Effector memory CD4-positive, alpha-beta T cell (primary cell): ENCODE results near the gene PRELID3B.

Source experiments
- DNase-seq, 3 donors: peaks; one replicate each; pipeline ENCODE4 v3.0.0-alpha.2; 2020
- H3K27ac ChIP-seq: 2 replicates; pipeline ENCODE4 v1.7.0; 2013; ENCODE audit warnings: mild to moderate bottlenecking, low read length, moderate library complexity; ENCODE audit not compliant: insufficient read depth, poor library complexity, severe bottlenecking
- H3K27me3 ChIP-seq: replicated peaks from 2 replicates; pipeline ENCODE4 v1.7.0; 2013; ENCODE audit warnings: mild to moderate bottlenecking, low read length; ENCODE audit not compliant: insufficient read depth, control insufficient read depth, poor library complexity, severe bottlenecking
- H3K36me3 ChIP-seq: 2 replicates; pipeline ENCODE4 v1.7.0; 2013; ENCODE audit warnings: mild to moderate bottlenecking, low read length, moderate library complexity; ENCODE audit not compliant: control insufficient read depth, insufficient read depth
- H3K4me1 ChIP-seq: 2 replicates; pipeline ENCODE4 v1.7.0; 2013; ENCODE audit warnings: low read length, mild to moderate bottlenecking; ENCODE audit not compliant: control insufficient read depth, insufficient read depth, poor library complexity, severe bottlenecking
- H3K4me3 ChIP-seq: 2 replicates; pipeline ENCODE4 v1.7.0; 2013; ENCODE audit warnings: low read length, low read depth, mild to moderate bottlenecking; ENCODE audit not compliant: insufficient read depth, poor library complexity, severe bottlenecking
- H3K9me3 ChIP-seq: 2 replicates; pipeline ENCODE4 v1.7.0; 2013; ENCODE audit warnings: mild to moderate bottlenecking, low read length, moderate library complexity; ENCODE audit not compliant: control insufficient read depth
- total RNA-seq, 3 donors: gene quantifications; one replicate each; lab custom pipeline; 2026; lab: John Stamatoyannopoulos, UW

Gene PRELID3B
- 54.8 to 126 (median 62.0) reads per million in 3 donors for total RNA-seq

- H3K4me3 ChIP-seq = peak within 1 kb of the TSS; percentile 64
- no peak for DNase-seq
Measured at GRCh38 chr20:59042151-59042795, at the start of gene PRELID3B. Gene PRELID3B, minus strand, starts transcription at chr20:59042786. Its CDS starts 56 bp downstream, at chr20:59042730.

GRCh38 chr20:59087829-59088433 is 45.3 kb upstream of the PRELID3B start:
- H3K9me3 ChIP-seq = no peaks in the 10 kb centered on the region
- H3K27ac ChIP-seq = no peak overlapping the region
- no peaks in the 10 kb centered on the region for H3K27me3 ChIP-seq
- DNase-seq = peak; percentile 64 to 80 (median 69)
- no peak overlapping the region for H3K4me3 ChIP-seq
- no peaks in the 10 kb centered on the region for H3K36me3 ChIP-seq
- H3K4me1 ChIP-seq = no peaks in the 10 kb centered on the region

More at GRCh38 chr20:59042151-59042795, at the start of gene PRELID3B:
- peak within 1 kb of the TSS; percentile 87 for H3K27ac ChIP-seq
- H3K9me3 ChIP-seq = no peaks in the 10 kb centered on the region
- peaks cover 10% of the 10 kb centered on the region for H3K36me3 ChIP-seq
- H3K27me3 ChIP-seq = no peaks in the 10 kb centered on the region
- peaks cover 24% of the 10 kb centered on the region for H3K4me1 ChIP-seq

DNA sequence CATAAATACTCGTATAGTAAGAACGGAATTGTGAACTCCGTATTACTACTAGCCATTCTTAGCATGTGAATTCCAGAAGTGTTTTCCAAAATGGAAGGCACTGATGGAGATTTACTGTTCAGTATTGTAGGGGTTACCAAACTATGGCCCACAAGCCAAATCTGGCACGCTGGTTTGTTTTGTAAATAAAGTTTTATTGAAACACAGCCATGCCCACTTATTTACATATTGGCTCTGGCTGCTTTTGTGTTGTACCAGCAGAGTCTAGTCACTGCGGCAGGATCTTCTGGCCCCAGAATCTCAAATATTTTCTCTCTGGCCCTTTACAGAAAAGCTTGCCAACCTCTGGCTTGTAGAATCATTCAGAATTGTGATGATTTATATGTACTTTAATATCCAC is 44.3 kb upstream of the PRELID3B start:
- Histone ChIP-seq H3K36me3 (no peaks in the 10 kb centered on the region), H3K4me3 (no peak overlapping the region), H3K27me3 (no peaks in the 10 kb centered on the region), H3K4me1 (no peaks in the 10 kb centered on the region), H3K27ac (no peak overlapping the region), H3K9me3 (no peaks in the 10 kb centered on the region)
- DNase-seq = no peak

DNA sequence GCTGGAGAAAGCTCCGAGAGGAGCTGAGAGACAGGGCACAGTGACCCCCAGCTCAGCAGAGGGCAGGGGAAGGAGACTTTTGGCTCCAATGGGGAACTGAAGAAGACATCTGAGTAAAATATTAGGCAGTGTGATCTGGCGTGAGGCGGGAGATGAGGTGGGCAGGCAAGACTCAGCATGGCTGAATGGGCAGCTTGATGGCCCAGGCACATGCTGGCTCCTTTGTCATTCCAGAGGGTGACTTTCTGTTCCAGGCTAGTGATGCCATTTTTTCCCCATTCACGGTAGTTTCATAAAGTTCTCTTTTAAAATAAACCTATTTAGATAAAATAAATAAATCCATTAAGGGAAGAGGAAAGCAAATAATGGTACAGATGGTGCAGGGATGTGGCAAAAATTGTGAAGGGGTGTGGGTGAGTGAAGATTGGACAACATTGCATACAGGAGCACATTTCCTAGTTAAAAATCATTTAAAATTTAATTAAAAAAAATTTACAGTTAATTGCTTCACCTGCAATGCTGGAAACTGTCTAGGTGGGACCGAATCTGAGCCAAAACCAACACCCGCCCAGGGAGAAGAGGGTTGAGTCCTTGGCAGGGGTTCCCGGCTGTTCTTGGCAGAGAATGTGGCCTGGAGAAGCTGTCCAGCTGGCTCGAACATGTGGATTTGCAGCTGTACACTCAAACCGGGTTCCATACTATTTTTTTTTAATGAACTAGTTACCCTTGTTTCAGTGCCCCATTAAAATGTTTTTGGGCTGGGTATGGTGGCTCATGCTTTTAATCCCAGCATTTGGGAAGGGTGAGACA is 41.7 kb upstream of the PRELID3B start:
- H3K4me1 ChIP-seq = no peaks in the 10 kb centered on the region

GRCh38 chr20:59082981-59083380 is 40.4 kb upstream of the PRELID3B start:
- no peaks in the 10 kb centered on the region for H3K4me1 ChIP-seq
- DNase-seq = no peak
- no peak overlapping the region for H3K4me3 ChIP-seq
- no peaks in the 10 kb centered on the region for H3K9me3 ChIP-seq
- H3K36me3 ChIP-seq = no peaks in the 10 kb centered on the region
- H3K27ac ChIP-seq = no peak overlapping the region
- no peaks in the 10 kb centered on the region for H3K27me3 ChIP-seq

More for the DNA sequence above, 41.7 kb upstream of the PRELID3B start:
- no peak for DNase-seq
- Histone ChIP-seq H3K27ac (no peak overlapping the region), H3K27me3 (no peaks in the 10 kb centered on the region), H3K9me3 (no peaks in the 10 kb centered on the region), H3K36me3 (no peaks in the 10 kb centered on the region), H3K4me3 (no peak overlapping the region)

DNA sequence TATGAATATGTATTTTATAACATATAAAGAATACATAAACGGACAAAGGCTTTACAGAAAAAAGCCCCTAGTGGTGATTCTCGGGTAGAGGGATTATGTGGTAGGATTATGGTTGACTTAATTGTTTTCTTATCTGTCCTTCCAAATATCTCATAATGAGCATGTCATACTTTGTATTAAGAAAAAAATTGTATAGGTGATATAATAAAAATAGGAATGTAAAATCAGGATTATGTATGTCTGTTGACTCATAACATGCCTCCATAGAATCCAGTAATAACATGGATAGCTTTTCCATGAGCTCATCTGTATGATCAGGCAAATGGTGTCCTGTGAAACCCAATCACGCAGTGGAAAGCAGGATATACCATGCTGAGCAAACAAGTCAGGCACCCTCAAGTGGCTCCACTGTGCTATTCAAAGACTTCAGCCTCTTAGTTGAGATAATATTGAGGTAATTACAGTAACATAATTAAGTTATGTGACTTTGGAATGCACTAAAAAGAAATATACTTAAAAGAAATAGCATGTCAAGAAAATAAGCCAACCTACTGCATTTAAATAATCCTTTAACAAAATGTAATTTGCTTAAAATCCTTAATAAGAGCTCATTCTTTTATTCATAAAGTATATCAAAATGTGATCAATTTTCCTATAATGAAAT is 39.6 kb upstream of the PRELID3B start:
- H3K27me3 ChIP-seq = no peaks in the 10 kb centered on the region
- no peak for DNase-seq
- no peaks in the 10 kb centered on the region for H3K9me3 ChIP-seq
- H3K4me1 ChIP-seq = no peaks in the 10 kb centered on the region
- H3K36me3 ChIP-seq = no peaks in the 10 kb centered on the region
- no peak overlapping the region for H3K27ac ChIP-seq
- no peak overlapping the region for H3K4me3 ChIP-seq

- Histone ChIP-seq H3K9me3 (no peaks in the 10 kb centered on the region), H3K27me3 (no peaks in the 10 kb centered on the region), H3K4me3 (no peak overlapping the region), H3K27ac (no peak overlapping the region), H3K36me3 (no peaks in the 10 kb centered on the region), H3K4me1 (no peaks in the 10 kb centered on the region)
- DNase-seq = no peak
Measured at GRCh38 chr20:59081036-59081435, 38.5 kb upstream of the PRELID3B start.

DNA sequence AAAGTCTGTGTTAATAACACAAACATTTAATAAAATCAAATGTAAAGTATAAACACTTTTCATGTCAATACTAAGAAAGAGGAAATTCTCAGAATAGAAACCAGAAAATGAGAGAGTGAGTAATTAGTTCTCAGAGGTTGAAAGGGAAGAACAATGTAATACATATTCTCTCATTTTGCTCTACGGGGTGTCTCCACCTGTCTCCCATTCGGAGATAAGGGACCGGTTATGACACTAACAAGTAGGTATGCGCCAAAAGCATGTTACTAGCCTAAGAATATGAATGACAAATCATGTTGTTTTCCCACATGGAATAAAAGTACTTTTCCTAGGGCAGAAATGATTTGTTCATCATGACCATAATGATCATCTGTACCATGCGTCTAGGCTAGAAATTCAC is 35.6 kb upstream of the PRELID3B start:
- Histone ChIP-seq H3K36me3 (no peaks in the 10 kb centered on the region), H3K4me3 (no peak overlapping the region), H3K27me3 (no peaks in the 10 kb centered on the region), H3K27ac (no peak overlapping the region), H3K9me3 (no peaks in the 10 kb centered on the region), H3K4me1 (no peaks in the 10 kb centered on the region)
- DNase-seq = no peak

- H3K9me3 ChIP-seq = no peaks in the 10 kb centered on the region
- H3K36me3 ChIP-seq = no peaks in the 10 kb centered on the region
- no peak overlapping the region for H3K4me3 ChIP-seq
- DNase-seq = no peak
- H3K4me1 ChIP-seq = no peaks in the 10 kb centered on the region
- H3K27ac ChIP-seq = no peak overlapping the region
- H3K27me3 ChIP-seq = no peaks in the 10 kb centered on the region
Measured at GRCh38 chr20:59077705-59078104, 35.1 kb upstream of the PRELID3B start.
